Activated CD4-positive, alpha-beta memory T cell treated with anti-CD3 and anti-CD28 coated beads, Interleukin-2, amount 10 ng/mL, durations not matched to agents 7 days and 5 days (primary cell): Measurements from ENCODE around the gene ASIC2. TPM values are rescaled to one million over a fixed set of nuclear protein-coding genes. Genes with fewer than 3 reads are reported as not detected.

Experiments
- CTCF ChIA-PET: fragments of 350-600 bp; sonication (Branson Sonifier 250); formaldehyde crosslinking; loops from one replicate; lab custom pipeline; 2021; ENCODE audit warnings: antibody characterized with exemption, inconsistent platforms; lab: Charles Lee
- POLR2A ChIA-PET: fragments of 350-600 bp; sonication (Branson Sonifier 250); formaldehyde crosslinking; loops from one replicate; lab custom pipeline; 2021; ENCODE audit warnings: antibody characterized with exemption; lab: Charles Lee
- DNase-seq: peaks from one replicate; pipeline ENCODE4 v3.0.0-alpha.2; 2020
- H3K27ac Mint-ChIP-seq: one replicate; pipeline ENCODE4 v1.8.0; 2021; ENCODE audit warnings: mild to moderate bottlenecking, mixed read lengths
- H3K27me3 Mint-ChIP-seq: one replicate; pipeline ENCODE4 v1.8.0; 2021; ENCODE audit warnings: mixed read lengths
- H3K36me3 Mint-ChIP-seq: one replicate; pipeline ENCODE4 v1.8.0; 2021; ENCODE audit warnings: low read depth, mixed read lengths
- H3K4me1 Mint-ChIP-seq: one replicate; pipeline ENCODE4 v1.8.0; 2021; ENCODE audit warnings: mixed read lengths
- H3K4me3 Mint-ChIP-seq: one replicate; pipeline ENCODE4 v1.8.0; 2021; ENCODE audit warnings: mild to moderate bottlenecking, mixed read lengths
- H3K9me3 Mint-ChIP-seq: one replicate; pipeline ENCODE4 v1.8.0; 2021; ENCODE audit warnings: mixed read lengths
- total RNA-seq, 2 experiments: library from RNA; stranded (reverse); gene quantifications; one replicate each; pipeline ENCODE4 v1.2.3, GENCODE V29; 2021

The ASIC2 gene
- total RNA-seq, 2 experiments from 2014 or later: not detected

DNA sequence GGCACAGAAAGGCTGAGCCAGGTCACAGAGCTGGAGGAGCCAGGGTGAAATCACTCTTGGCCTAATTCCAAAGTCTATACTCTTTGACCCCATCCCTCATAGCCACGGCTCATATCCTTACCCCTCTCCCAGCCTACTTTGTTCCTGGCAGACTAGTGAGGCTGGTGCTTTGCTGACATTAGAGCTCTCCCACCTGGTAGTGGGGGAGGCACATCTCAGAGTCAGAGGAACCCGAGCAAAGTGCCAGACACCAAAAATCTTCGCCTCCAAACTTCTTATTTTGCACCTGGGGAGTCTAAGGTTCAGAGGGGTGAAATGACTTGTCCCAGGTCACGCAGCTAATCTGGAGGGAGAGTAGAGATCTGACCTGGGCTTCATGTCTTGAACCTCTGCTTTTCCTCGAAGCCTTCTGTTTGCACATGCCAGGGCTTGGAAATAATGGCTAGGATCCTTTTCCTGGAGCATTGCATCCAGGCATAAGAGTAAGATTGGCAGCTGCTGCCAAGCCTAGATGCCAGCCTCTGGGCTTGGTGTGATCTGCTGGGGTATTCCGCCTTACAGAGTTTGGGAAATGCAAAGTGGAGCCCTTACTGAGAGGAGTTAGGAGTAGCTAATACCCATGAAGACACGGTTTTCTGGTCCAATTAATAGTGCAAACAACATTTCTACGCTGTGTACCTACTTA lies 174.6 kb downstream of the ASIC2 start:
- ChIA-PET CTCF (no interaction called here), POLR2A (no interaction called here)
- peaks cover 2% of the 10 kb centered on the region for H3K27me3 Mint-ChIP-seq
- no peak overlapping the region for H3K27ac Mint-ChIP-seq
- no peaks in the 10 kb centered on the region for H3K4me1 Mint-ChIP-seq
- no peak overlapping the region for H3K4me3 Mint-ChIP-seq
- H3K36me3 Mint-ChIP-seq: no peaks in the 10 kb centered on the region
- DNase-seq: no peak
- H3K9me3 Mint-ChIP-seq: no peaks in the 10 kb centered on the region

- Mint-ChIP-seq H3K36me3 (no peaks in the 10 kb centered on the region), H3K27me3 (no peaks in the 10 kb centered on the region), H3K4me3 (no peak overlapping the region), H3K27ac (no peak overlapping the region), H3K4me1 (no peaks in the 10 kb centered on the region), H3K9me3 (no peaks in the 10 kb centered on the region)
- CTCF ChIA-PET: no interaction called here
- POLR2A ChIA-PET: no interaction called here
- DNase-seq: no peak
Measured at GRCh38 chr17:33116021-33116551, 177.0 kb downstream of the ASIC2 start.

DNA sequence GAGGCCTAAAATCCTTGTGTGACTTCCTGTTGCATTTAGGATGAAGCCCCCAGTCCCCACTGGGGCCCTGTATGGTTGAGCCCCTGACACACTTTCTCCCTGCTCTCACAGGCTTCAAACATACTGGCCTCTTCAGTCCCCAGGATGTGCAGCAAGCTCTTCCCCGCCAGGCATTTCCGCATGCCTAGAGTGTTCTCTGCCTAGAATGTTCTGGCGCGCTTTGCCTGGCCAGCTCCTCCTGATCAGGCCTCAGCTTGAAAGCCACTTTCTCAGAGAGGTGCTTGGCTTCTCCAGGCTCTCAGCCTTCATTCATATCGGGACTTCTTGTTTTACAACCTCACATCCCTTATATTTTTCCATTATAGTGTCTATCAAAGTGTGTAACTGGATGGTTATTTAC lies 177.7 kb downstream of the ASIC2 start:
- no peaks in the 10 kb centered on the region for H3K4me1 Mint-ChIP-seq
- H3K27ac Mint-ChIP-seq: no peak overlapping the region
- H3K4me3 Mint-ChIP-seq: no peak overlapping the region
- H3K36me3 Mint-ChIP-seq: no peaks in the 10 kb centered on the region
- DNase-seq: no peak
- ChIA-PET CTCF (no interaction called here), POLR2A (no interaction called here)
- H3K9me3 Mint-ChIP-seq: no peaks in the 10 kb centered on the region
- H3K27me3 Mint-ChIP-seq: no peaks in the 10 kb centered on the region

- H3K27me3 Mint-ChIP-seq: no peaks in the 10 kb centered on the region
- H3K4me1 Mint-ChIP-seq: no peaks in the 10 kb centered on the region
- H3K27ac Mint-ChIP-seq: no peak overlapping the region
- no peak overlapping the region for H3K4me3 Mint-ChIP-seq
- POLR2A ChIA-PET: no interaction called here
- H3K36me3 Mint-ChIP-seq: no peaks in the 10 kb centered on the region
- no peaks in the 10 kb centered on the region for H3K9me3 Mint-ChIP-seq
- DNase-seq: no peak
- CTCF ChIA-PET: no interaction called here
Measured at GRCh38 chr17:33113991-33114370, 179.1 kb downstream of the ASIC2 start.

DNA sequence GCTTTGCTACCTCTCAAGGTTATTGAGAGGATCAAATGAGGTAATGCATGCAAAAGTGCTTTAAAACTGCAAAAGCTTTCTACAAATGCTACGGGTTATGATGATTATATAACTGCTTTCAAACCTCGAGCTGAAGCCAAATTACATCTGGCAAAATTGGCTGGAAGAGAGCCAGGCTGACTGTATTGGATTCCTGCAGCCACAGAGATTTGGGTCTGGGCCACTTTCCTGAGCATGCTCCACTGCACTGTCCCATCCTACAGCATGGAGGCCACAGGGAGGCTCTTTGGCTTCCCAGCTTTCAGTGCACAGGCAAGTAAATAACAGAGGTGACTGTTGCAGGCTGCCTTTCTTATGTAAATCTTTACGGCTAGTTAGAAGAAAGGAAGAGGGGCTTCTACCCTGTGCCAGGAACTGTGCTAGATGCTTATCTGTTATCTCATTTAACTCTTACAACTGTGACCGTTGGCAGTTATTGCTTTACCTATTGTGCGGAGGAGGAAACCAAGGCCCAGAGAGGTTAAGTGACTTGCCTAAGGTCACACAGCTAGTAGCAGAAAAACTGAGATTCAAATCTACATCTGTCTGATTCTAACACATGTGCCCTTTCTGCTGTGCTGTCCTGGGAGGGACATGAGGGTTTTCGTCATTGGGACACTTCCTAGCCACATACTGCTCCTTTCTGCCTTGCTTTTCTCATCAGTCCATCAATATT lies 179.7 kb downstream of the ASIC2 start:
- Mint-ChIP-seq H3K36me3 (no peaks in the 10 kb centered on the region), H3K4me3 (no peak overlapping the region), H3K9me3 (no peaks in the 10 kb centered on the region), H3K4me1 (no peaks in the 10 kb centered on the region), H3K27me3 (no peaks in the 10 kb centered on the region), H3K27ac (no peak overlapping the region)
- ChIA-PET CTCF (no interaction called here), POLR2A (no interaction called here)
- DNase-seq: no peak

DNA sequence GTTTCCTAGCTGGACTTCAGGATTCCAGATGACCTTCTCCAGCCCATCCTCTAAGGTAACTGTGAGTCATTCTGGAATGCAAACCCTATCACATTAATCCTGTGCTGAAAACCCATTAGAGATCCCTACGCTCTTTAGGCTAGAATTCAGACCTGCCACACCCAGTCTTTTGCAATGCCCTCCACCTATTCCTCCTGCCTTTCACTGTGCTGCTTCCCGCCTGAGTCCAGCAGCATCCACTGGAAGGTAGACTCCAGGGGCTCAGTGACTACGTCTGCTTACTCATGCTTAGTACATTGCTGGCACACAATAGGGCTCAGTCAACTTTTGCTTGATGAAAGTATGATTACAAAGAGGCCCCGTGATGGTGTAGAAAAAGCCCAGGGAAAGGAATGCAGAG lies 180.3 kb downstream of the ASIC2 start:
- CTCF ChIA-PET: no interaction called here
- DNase-seq: no peak
- no peak overlapping the region for H3K27ac Mint-ChIP-seq
- H3K4me1 Mint-ChIP-seq: no peaks in the 10 kb centered on the region
- no peak overlapping the region for H3K4me3 Mint-ChIP-seq
- H3K36me3 Mint-ChIP-seq: no peaks in the 10 kb centered on the region
- POLR2A ChIA-PET: interaction anchor here (0.9 kb wide), 1 partner anchor 86 kb away, joined by 3 read pairs; no protein-coding TSS in a partner anchor
- H3K9me3 Mint-ChIP-seq: no peaks in the 10 kb centered on the region
- H3K27me3 Mint-ChIP-seq: no peaks in the 10 kb centered on the region

DNA sequence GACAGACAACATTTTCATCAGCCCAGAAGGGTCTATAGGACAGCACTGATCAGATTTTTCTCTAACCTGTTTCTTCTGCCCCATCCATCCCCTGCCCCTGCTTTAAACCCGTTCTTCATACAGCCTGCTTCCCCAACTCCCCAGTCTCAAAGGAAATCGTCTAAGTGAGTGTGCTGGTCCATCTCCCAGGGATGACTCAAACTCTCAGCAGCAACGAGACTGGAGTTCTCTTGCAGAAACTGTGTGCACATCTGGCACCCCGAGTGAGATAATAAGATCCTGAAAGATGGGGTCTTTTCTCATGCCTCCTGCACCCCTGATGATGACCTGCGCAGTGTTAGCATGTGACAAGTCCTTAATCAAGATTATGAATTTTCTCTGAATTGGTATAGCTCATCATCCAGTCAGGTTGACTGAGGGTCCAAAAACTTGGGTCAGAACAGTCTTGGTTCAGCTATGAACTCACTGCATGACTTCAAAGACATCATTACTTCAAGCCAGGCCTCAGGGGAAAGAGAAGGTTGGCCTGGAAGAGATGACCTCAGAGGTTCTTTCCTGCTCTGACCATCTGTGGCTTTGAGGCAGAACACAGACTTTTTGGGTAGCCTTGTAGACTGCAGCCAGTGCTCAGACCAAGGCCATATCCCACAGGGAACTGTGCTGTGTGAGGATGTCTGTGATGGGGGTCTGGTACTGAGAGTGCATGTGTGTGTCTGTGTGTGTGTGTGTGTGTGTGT lies 183.6 kb downstream of the ASIC2 start:
- no peaks in the 10 kb centered on the region for H3K36me3 Mint-ChIP-seq

GRCh38 chr17:33106525-33107165 lies 186.4 kb downstream of the ASIC2 start:
- Mint-ChIP-seq H3K4me3 (no peak overlapping the region), H3K4me1 (peaks cover 2% of the 10 kb centered on the region), H3K27ac (no peak overlapping the region), H3K9me3 (no peaks in the 10 kb centered on the region), H3K27me3 (peaks cover 4% of the 10 kb centered on the region), H3K36me3 (no peaks in the 10 kb centered on the region)
- CTCF ChIA-PET: no interaction called here
- POLR2A ChIA-PET: no interaction called here
- DNase-seq: no peak

More for the DNA sequence above, 183.6 kb downstream of the ASIC2 start:
- H3K4me3 Mint-ChIP-seq: no peak overlapping the region
- POLR2A ChIA-PET: no interaction called here
- no peak for DNase-seq
- no peaks in the 10 kb centered on the region for H3K27me3 Mint-ChIP-seq
- no peaks in the 10 kb centered on the region for H3K4me1 Mint-ChIP-seq
- no peaks in the 10 kb centered on the region for H3K9me3 Mint-ChIP-seq
- CTCF ChIA-PET: no interaction called here
- no peak overlapping the region for H3K27ac Mint-ChIP-seq

DNA sequence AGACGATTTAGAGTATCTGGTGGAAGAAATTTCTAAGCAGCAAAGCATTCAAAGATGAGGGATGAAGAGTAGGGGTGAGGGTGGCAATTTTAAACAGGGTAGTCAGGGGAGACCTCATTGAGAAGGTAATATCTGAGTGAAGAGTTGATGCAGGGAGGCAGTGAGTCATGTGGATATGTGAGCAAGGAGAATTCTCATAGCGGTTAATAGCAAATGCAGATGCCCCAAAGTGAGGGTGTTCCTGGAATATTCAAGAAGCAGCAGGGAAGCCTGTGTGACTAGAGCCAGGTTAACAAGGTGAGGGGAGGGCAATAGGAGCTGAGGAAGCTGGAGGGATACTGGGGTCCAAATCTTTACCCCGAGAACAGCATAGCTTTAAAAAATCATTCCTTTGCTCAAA lies 187.2 kb downstream of the ASIC2 start:
- Mint-ChIP-seq H3K4me3 (no peak overlapping the region), H3K36me3 (no peaks in the 10 kb centered on the region), H3K27ac (no peak overlapping the region), H3K4me1 (peaks cover 2% of the 10 kb centered on the region), H3K9me3 (no peaks in the 10 kb centered on the region), H3K27me3 (peaks cover 6% of the 10 kb centered on the region)
- ChIA-PET CTCF (no interaction called here), POLR2A (no interaction called here)
- no peak for DNase-seq

DNA sequence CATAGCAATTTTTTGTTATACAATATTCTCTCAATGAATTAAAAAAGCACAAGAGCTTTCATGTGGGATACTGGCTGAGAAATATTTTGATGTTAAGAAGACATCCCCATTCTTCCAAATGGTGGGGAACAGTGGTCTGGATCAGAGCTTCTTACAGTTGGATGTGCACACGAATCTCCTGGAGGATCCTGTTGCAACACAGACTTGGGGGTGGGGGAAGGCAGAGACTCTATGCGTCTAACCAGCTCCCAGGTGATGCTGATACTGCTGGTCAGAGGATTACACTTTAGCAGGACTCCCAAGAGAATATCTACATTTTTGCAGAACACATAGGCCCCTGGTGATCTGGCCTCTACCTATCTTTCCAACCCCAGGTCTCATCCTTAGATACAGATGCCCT lies 193.2 kb downstream of the ASIC2 start:
- no peak overlapping the region for H3K27ac Mint-ChIP-seq
- ChIA-PET CTCF (no interaction called here), POLR2A (no interaction called here)
- no peak for DNase-seq
- no peaks in the 10 kb centered on the region for H3K36me3 Mint-ChIP-seq
- H3K27me3 Mint-ChIP-seq: peaks cover 17% of the 10 kb centered on the region
- peaks cover 2% of the 10 kb centered on the region for H3K4me1 Mint-ChIP-seq
- no peaks in the 10 kb centered on the region for H3K9me3 Mint-ChIP-seq
- no peak overlapping the region for H3K4me3 Mint-ChIP-seq

- Mint-ChIP-seq H3K4me3 (no peak overlapping the region), H3K4me1 (peaks cover 2% of the 10 kb centered on the region), H3K27me3 (peaks cover 17% of the 10 kb centered on the region), H3K36me3 (no peaks in the 10 kb centered on the region), H3K9me3 (no peaks in the 10 kb centered on the region), H3K27ac (no peak overlapping the region)
- ChIA-PET POLR2A (no interaction called here), CTCF (no interaction called here)
- no peak for DNase-seq
Measured at GRCh38 chr17:33099252-33099651, 193.8 kb downstream of the ASIC2 start.

DNA sequence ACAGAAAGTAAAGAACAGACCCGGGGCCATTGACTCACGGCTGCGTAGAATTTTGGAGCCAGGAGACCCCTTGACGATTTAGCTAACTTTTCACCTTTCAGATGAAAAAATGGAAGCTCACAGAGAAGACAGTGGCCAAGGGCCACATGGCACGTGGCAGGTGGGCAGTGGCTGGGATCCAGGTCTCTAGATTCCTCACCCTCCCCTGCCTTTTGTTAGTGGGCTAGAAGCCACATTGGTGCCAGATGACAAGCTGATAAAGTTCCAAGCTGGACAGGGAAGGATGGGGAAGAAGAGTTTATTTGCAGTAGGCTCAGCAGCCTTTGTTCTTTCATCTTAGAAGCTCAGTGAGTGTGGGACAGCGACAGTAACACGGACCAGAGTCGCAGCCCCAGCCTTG lies 195.7 kb downstream of the ASIC2 start:
- Mint-ChIP-seq H3K4me3 (no peak overlapping the region), H3K27me3 (peaks cover 23% of the 10 kb centered on the region), H3K4me1 (peaks cover 2% of the 10 kb centered on the region), H3K36me3 (no peaks in the 10 kb centered on the region), H3K9me3 (no peaks in the 10 kb centered on the region), H3K27ac (no peak overlapping the region)
- ChIA-PET CTCF (no interaction called here), POLR2A (no interaction called here)
- no peak for DNase-seq

DNA sequence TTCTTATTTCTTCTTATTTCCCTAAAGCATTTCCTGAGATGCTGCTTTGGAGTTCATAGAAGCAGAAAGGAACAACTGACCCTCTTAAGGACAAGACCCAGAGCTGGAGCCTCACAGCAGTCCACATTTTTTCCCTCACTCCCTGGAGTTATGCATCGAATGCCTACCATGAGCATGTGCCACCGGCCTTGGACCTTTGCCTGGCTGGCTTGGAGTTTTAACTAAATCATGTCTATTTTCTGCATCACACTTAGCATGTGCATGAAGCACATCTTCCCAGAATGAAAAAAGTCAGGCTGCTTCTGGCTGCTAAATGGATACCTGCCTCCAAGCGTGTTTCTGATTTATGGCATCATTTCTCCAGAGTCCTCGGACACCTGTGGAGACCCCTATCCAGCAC lies 196.9 kb downstream of the ASIC2 start:
- H3K36me3 Mint-ChIP-seq: no peaks in the 10 kb centered on the region
- no peak overlapping the region for H3K4me3 Mint-ChIP-seq
- H3K4me1 Mint-ChIP-seq: no peaks in the 10 kb centered on the region
- ChIA-PET CTCF (no interaction called here), POLR2A (no interaction called here)
- no peaks in the 10 kb centered on the region for H3K9me3 Mint-ChIP-seq
- DNase-seq: no peak
- peaks cover 19% of the 10 kb centered on the region for H3K27me3 Mint-ChIP-seq
- H3K27ac Mint-ChIP-seq: no peak overlapping the region
